Duodenal mucosa (tissue), 2 donors: ENCODE measurements around the gene MATK.
"Not testable (repeated sequence)": the region's sequence is repeated elsewhere in the genome, so short reads cannot be mapped to it uniquely, and the experiment has no call there.

Experiments used
- H3K27ac ChIP-seq: one replicate; pipeline ENCODE4 v1.7.0; 2013; ENCODE audit warnings: low read depth, low read length
- H3K27me3 ChIP-seq, 2 donors: one replicate each; pipeline ENCODE4 v1.7.0; 2013; ENCODE audit warnings: low read length in 2 of 2, control low read depth in 1 of 2; ENCODE audit not compliant: insufficient read depth in 2 of 2, control insufficient read depth in 1 of 2
- H3K36me3 ChIP-seq, 2 donors: one replicate each; pipeline ENCODE4 v1.7.0; 2013; ENCODE audit warnings: low read length in 2 of 2, control low read depth in 1 of 2; ENCODE audit not compliant: insufficient read depth in 2 of 2, control insufficient read depth in 1 of 2
- H3K4me1 ChIP-seq, 2 donors: one replicate each; pipeline ENCODE4 v1.7.0; 2013; ENCODE audit warnings: low read length in 2 of 2, control low read depth in 1 of 2; ENCODE audit not compliant: insufficient read depth in 2 of 2, control insufficient read depth in 1 of 2
- H3K4me3 ChIP-seq, 2 donors: one replicate each; pipeline ENCODE4 v1.7.0; 2013; ENCODE audit warnings: low read length in 2 of 2, low read depth in 1 of 2
- H3K9ac ChIP-seq, 2 donors: one replicate each; pipeline ENCODE4 v1.7.0; 2013; ENCODE audit warnings: low read length in 2 of 2, low read depth in 1 of 2
- H3K9me3 ChIP-seq, 2 donors: one replicate each; pipeline ENCODE4 v1.7.0; 2013; ENCODE audit warnings: low read length in 2 of 2, control low read depth in 1 of 2; ENCODE audit not compliant: control insufficient read depth in 1 of 2

MATK gene

DNA sequence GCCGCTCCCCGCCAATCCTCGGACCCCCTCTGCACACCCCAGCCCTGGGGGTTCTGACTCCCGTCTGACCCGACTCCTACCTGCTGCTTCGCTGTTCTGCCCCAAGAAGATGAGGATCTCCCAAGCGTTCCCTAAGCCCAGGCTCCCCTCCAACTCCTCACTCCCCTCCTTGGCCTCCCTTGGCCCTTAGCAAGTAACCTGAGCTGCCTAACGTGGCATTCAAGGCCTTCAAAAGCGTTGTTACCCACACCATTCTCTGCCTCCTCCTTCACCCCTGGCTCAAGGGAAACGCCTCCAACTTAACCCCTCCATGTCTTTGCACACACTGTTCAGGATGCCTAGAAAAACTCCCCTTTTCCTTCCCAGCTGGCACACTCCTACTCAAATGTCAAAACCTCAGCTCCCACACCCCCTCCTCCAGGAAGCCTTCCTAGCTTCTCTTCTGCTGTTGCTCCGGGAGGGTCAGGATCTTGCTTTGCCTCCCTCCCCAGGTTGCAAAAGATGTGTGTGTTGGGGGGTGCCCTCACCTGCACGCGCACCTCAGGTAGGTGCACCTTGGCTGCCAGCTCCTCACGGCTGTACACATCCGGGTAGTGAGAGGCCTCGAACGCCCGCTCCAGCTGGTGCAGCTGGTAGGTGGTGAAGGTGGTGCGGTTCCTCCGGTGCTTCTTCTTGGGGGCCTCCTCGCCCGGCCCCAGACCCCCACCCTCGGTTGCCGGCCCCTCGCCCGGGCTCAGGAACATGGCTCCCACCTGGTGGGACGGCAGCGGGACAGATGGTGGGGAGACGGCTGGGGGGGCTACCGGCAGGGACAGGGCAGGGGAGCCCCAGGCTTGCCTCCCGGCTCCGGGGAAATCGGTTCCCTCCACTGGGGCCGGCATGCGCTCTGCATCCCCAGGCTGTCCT, 14.9 kb downstream of the MATK start:
- no peaks in the 10 kb centered on the region for H3K27me3 ChIP-seq

DNA sequence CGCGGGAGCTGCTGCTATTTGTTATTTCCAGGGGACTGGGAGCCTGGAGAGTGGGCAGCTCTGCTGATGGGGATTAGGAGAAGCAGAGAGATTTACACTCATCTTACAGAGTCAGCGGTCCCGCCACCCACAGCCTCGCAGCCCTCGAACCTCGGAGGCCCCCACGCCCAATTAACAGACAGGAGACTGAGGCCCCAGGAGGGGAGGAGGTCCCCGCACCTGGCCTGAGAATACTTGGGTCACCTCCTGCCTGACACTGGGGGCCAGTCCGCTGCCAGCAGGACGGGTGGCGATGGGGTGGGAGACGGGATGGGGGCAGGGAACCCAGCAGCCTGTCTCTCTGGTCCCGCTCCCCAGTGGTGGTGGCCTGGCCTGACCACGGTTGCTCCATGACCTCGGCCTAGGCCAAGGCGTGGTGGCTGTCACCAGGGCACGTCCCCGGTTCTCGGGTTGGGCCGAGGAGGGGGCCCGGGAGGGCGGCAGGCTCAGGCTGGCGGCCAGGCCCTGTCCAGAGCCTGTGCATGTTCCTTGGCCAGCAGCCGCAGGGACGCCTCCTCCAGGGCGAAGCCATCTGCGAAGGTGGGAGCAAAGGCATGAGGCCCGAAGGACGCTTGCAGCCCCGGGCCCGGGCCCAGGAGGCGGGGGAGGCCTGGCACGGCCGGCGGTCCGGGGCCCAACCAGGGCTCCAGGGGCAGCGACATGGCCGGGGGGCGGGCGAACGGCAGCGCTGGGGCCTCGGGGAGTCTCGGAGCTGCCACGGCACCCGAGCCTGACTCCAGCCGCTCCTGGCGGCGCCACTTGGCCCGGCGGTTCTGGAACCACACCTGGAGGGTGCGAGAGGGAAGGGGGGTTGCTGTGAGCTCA, 15.8 kb downstream of the MATK start:
- Histone ChIP-seq H3K4me3 (no peak overlapping the region), H3K27me3 (no peaks in the 10 kb centered on the region), H3K27ac (no peak overlapping the region), H3K9me3 (no peaks in the 10 kb centered on the region), H3K4me1 (no peaks in the 10 kb centered on the region), H3K36me3 (peaks cover 15 to 25% of the 10 kb centered on the region in 2 donors), H3K9ac (no peak overlapping the region)

More for the DNA sequence above, 14.9 kb downstream of the MATK start:
- Histone ChIP-seq H3K9me3 (no peaks in the 10 kb centered on the region), H3K4me1 (no peaks in the 10 kb centered on the region), H3K9ac (no peak overlapping the region), H3K36me3 (peaks cover 14 to 24% of the 10 kb centered on the region in 2 donors), H3K27ac (no peak overlapping the region), H3K4me3 (no peak overlapping the region)

GRCh38 chr19:3769494-3769893, 16.7 kb downstream of the MATK start:
- H3K27me3 ChIP-seq: no peaks in the 10 kb centered on the region
- no peaks in the 10 kb centered on the region for H3K9me3 ChIP-seq
- no peaks in the 10 kb centered on the region for H3K4me1 ChIP-seq
- H3K36me3 ChIP-seq: peaks cover 18 to 30% of the 10 kb centered on the region in 2 donors
- no peak overlapping the region for H3K9ac ChIP-seq
- no peak overlapping the region for H3K27ac ChIP-seq
- no peak overlapping the region for H3K4me3 ChIP-seq

- Histone ChIP-seq H3K9ac (no peak overlapping the region), H3K4me1 (no peaks in the 10 kb centered on the region), H3K9me3 (no peaks in the 10 kb centered on the region), H3K27ac (no peak overlapping the region), H3K27me3 (no peaks in the 10 kb centered on the region), H3K4me3 (no peak overlapping the region), H3K36me3 (peaks cover 18 to 30% of the 10 kb centered on the region in 2 donors)
These were observed 17.5 kb downstream of the MATK start for GRCh38 chr19:3768748-3769099.

GRCh38 chr19:3768015-3768747, 18.0 kb downstream of the MATK start:
- H3K36me3 ChIP-seq: peaks cover 18 to 30% of the 10 kb centered on the region in 2 donors
- H3K4me3 ChIP-seq: no peak overlapping the region

DNA sequence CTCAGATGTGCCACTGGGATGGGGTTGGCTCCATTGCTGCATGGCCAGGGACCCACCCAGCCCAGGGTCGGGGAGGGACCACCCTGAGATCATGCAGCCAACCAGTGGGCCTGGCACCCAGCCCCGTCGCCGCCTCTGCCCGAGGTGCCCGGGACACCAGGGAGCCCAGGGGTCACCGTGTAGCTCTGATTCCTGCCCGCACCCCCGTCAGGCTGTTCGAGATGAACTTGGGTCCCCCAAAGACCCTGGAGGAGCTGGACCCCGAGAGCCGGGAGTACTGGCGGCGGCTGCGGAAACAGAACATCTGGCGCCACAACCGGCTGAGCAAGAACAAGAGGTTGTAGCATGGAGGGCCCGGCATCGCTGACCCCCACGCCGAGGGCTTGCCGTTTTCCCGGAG, 19.1 kb downstream of the MATK start:
- no peaks in the 10 kb centered on the region for H3K27me3 ChIP-seq
- no peak overlapping the region for H3K27ac ChIP-seq
- peaks cover 18 to 30% of the 10 kb centered on the region in 2 donors for H3K36me3 ChIP-seq
- H3K9me3 ChIP-seq: no peaks in the 10 kb centered on the region
- no peak overlapping the region for H3K9ac ChIP-seq
- H3K4me3 ChIP-seq: no peak overlapping the region
- H3K4me1 ChIP-seq: peaks cover 0 to 6% of the 10 kb centered on the region in 2 donors

More at GRCh38 chr19:3768015-3768747, 18.0 kb downstream of the MATK start:
- Histone ChIP-seq H3K4me1 (peaks cover 0 to 4% of the 10 kb centered on the region in 2 donors), H3K9ac (no peak overlapping the region), H3K27ac (no peak overlapping the region), H3K9me3 (no peaks in the 10 kb centered on the region), H3K27me3 (no peaks in the 10 kb centered on the region)

- Histone ChIP-seq H3K9me3 (no peaks in the 10 kb centered on the region), H3K4me3 (no peak overlapping the region), H3K4me1 (peaks cover 3 to 10% of the 10 kb centered on the region in 2 donors), H3K9ac (no peak overlapping the region), H3K27ac (no peak overlapping the region), H3K27me3 (no peaks in the 10 kb centered on the region), H3K36me3 (peaks cover 18 to 30% of the 10 kb centered on the region in 2 donors)
These were observed 19.7 kb downstream of the MATK start for GRCh38 chr19:3766520-3766919.

- Histone ChIP-seq H3K36me3 (peaks cover 18 to 30% of the 10 kb centered on the region in 2 donors), H3K4me1 (peaks cover 5 to 14% of the 10 kb centered on the region in 2 donors)
- H3K4me3 ChIP-seq, H3K9ac ChIP-seq, H3K27me3 ChIP-seq, H3K27ac ChIP-seq, H3K9me3 ChIP-seq: not testable (repeated sequence)
These were observed 20.4 kb downstream of the MATK start for GRCh38 chr19:3765757-3766156.

DNA sequence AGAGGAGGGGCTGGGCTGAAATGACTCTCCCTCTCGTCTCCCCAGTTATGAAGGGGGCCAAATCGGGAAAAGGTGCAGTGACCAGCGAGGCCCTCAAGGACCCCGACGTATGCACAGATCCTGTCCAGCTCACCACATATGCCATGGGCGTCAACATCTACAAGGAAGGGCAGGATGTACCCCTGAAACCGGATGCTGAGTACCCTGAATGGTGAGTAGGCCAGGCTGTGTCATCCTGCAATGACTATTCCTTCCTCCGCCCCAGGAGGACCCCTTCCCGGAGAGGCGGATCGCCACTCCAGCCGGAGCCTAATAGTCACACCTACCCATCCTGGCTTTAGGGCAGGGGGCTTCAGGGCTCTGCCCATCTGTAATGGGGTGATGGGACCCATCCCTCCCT, 21.1 kb downstream of the MATK start:
- Histone ChIP-seq H3K4me3 (no peak overlapping the region), H3K27ac (no peak overlapping the region), H3K36me3 (peaks cover 18 to 30% of the 10 kb centered on the region in 2 donors), H3K27me3 (no peaks in the 10 kb centered on the region), H3K4me1 (peaks cover 7 to 18% of the 10 kb centered on the region in 2 donors), H3K9ac (no peak overlapping the region), H3K9me3 (no peaks in the 10 kb centered on the region)
